ENCODE measurements around the gene SMARCD2. TPM values are rescaled to one million over a fixed set of nuclear protein-coding genes. Genes with fewer than 3 reads are reported as not detected.

Gene SMARCD2
- polyA plus RNA-seq, 1 donor from 2014 or later = 33.2 TPM

DNA sequence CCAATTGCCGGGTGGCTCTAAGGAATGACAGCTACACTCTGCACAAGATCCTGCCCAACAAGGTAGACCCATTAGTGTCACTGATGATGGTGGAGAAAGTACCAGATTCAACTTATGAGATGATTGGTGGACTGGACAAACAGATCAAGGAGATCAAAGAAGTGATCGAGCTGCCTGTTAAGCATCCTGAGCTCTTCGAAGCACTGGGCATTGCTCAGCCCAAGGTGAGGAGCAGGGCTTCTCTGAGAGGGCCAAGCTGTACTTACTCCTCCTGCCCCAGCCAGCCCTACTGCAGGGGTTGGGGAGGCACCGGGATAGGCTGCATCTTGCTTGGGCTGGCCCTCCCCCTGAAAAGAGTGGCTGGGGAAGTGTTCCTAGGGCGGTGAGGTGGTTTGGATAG, 12.2 kb downstream of the SMARCD2 start:
- peaks cover 26% of the 10 kb centered on the region for H3K79me2 ChIP-seq (replicated peaks; ENCODE audit: insufficient read depth, low read length)
- no peaks in the 10 kb centered on the region for H3K27me3 ChIP-seq (ENCODE audit: insufficient read depth, low read depth, low read length)
- H2AFZ ChIP-seq (ENCODE audit: low read depth, low read length) = no peak overlapping the region
- H3F3A ChIP-seq (ENCODE audit: insufficient read depth, low read length, poor library complexity, severe bottlenecking) = peaks cover 4% of the 10 kb centered on the region
- no peak overlapping the region for H3K4me3 ChIP-seq (ENCODE audit: low read length)
- H3K4me2 ChIP-seq (ENCODE audit: low read length) = no peak overlapping the region
- H3K9me2 ChIP-seq (ENCODE audit: insufficient read depth, low read length) = no peaks in the 10 kb centered on the region
- H4K20me1 ChIP-seq (ENCODE audit: insufficient read depth) = no peaks in the 10 kb centered on the region
- H3K9ac ChIP-seq (ENCODE audit: low read length) = no peak overlapping the region
- no peaks in the 10 kb centered on the region for H3K36me3 ChIP-seq (ENCODE audit: insufficient read depth, low read length)
- TF ChIP-seq, protein P1, sequence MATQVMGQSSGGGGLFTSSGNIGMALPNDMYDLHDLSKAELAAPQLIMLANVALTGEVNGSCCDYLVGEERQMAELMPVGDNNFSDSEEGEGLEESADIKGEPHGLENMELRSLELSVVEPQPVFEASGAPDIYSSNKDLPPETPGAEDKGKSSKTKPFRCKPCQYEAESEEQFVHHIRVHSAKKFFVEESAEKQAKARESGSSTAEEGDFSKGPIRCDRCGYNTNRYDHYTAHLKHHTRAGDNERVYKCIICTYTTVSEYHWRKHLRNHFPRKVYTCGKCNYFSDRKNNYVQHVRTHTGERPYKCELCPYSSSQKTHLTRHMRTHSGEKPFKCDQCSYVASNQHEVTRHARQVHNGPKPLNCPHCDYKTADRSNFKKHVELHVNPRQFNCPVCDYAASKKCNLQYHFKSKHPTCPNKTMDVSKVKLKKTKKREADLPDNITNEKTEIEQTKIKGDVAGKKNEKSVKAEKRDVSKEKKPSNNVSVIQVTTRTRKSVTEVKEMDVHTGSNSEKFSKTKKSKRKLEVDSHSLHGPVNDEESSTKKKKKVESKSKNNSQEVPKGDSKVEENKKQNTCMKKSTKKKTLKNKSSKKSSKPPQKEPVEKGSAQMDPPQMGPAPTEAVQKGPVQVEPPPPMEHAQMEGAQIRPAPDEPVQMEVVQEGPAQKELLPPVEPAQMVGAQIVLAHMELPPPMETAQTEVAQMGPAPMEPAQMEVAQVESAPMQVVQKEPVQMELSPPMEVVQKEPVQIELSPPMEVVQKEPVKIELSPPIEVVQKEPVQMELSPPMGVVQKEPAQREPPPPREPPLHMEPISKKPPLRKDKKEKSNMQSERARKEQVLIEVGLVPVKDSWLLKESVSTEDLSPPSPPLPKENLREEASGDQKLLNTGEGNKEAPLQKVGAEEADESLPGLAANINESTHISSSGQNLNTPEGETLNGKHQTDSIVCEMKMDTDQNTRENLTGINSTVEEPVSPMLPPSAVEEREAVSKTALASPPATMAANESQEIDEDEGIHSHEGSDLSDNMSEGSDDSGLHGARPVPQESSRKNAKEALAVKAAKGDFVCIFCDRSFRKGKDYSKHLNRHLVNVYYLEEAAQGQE (IDR thresholded peaks at IDR 0.05; ENCODE audit: borderline replicate concordance) = no peak
- TF ChIP-seq, protein P2, sequence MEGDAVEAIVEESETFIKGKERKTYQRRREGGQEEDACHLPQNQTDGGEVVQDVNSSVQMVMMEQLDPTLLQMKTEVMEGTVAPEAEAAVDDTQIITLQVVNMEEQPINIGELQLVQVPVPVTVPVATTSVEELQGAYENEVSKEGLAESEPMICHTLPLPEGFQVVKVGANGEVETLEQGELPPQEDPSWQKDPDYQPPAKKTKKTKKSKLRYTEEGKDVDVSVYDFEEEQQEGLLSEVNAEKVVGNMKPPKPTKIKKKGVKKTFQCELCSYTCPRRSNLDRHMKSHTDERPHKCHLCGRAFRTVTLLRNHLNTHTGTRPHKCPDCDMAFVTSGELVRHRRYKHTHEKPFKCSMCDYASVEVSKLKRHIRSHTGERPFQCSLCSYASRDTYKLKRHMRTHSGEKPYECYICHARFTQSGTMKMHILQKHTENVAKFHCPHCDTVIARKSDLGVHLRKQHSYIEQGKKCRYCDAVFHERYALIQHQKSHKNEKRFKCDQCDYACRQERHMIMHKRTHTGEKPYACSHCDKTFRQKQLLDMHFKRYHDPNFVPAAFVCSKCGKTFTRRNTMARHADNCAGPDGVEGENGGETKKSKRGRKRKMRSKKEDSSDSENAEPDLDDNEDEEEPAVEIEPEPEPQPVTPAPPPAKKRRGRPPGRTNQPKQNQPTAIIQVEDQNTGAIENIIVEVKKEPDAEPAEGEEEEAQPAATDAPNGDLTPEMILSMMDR (IDR thresholded peaks at IDR 0.05; ENCODE audit: poor library complexity, severe bottlenecking) = no peak
- no peak for TF ChIP-seq RAD21 (conservative IDR thresholded peaks at IDR 0.05)
- TF ChIP-seq EP300 (conservative IDR thresholded peaks at IDR 0.05; ENCODE audit: poor library complexity, severe bottlenecking) = no peak
- no peak for TF ChIP-seq SMC3 (conservative IDR thresholded peaks at IDR 0.05; ENCODE audit: poor library complexity)
- TF ChIP-seq TAF1 (IDR thresholded peaks at IDR 0.05; ENCODE audit: low read depth) = no peak
- no peak for TF ChIP-seq MXI1 (conservative IDR thresholded peaks at IDR 0.05; ENCODE audit: poor library complexity, severe bottlenecking)
- TF ChIP-seq EZH2 (IDR thresholded peaks at IDR 0.05; ENCODE audit: borderline replicate concordance, insufficient read depth, low read length, poor library complexity, severe bottlenecking) = no peak
- no peak for TF ChIP-seq POLR2AphosphoS5 (IDR thresholded peaks at IDR 0.05)
- no peaks in the 10 kb centered on the region for H3K9me3 ChIP-seq (ENCODE audit: low read length)
- H3K27ac ChIP-seq (ENCODE audit: low read length) = no peak overlapping the region

DNA sequence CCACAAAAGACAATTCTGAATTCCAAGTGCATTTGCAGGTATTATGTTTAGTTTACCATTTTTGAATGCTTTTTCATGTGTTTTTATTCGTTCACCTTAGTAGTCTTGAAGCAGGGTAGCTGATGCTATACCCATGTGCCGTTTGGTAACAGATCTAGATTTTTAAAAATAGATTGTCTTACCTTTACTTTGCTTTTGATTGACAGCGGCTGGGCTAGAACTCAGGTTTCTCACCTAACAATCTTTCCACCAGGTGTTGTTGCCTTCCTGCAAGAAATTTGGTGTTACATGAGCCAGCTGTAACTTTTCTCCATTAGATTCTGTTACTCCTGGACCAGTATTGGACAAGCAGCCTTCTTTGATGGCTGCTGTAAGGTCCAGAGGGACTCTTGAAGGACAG, 13.5 kb downstream of the SMARCD2 start:
- Histone ChIP-seq H4K20me1 (ENCODE audit: insufficient read depth) (no peaks in the 10 kb centered on the region), H3K9me2 (ENCODE audit: insufficient read depth, low read length) (no peaks in the 10 kb centered on the region), H3K9me3 (ENCODE audit: low read length) (no peaks in the 10 kb centered on the region), H3K36me3 (ENCODE audit: insufficient read depth, low read length) (no peaks in the 10 kb centered on the region), H3K4me2 (ENCODE audit: low read length) (peak overlapping the region; percentile 100), H3K27me3 (ENCODE audit: insufficient read depth, low read depth, low read length) (no peaks in the 10 kb centered on the region), H3K9ac (ENCODE audit: low read length) (no peak overlapping the region), H3K79me2 (replicated peaks; ENCODE audit: insufficient read depth, low read length) (peaks cover 26% of the 10 kb centered on the region), H3F3A (ENCODE audit: insufficient read depth, low read length, poor library complexity, severe bottlenecking) (peaks cover 4% of the 10 kb centered on the region), H2AFZ (ENCODE audit: low read depth, low read length) (no peak overlapping the region), H3K27ac (ENCODE audit: low read length) (no peak overlapping the region), H3K4me3 (ENCODE audit: low read length) (peak overlapping the region; percentile 90)
- TF ChIP-seq EP300 (conservative IDR thresholded peaks at IDR 0.05; ENCODE audit: poor library complexity, severe bottlenecking) = no peak
- no peak for TF ChIP-seq TAF1 (IDR thresholded peaks at IDR 0.05; ENCODE audit: low read depth)
- TF ChIP-seq POLR2AphosphoS5 (IDR thresholded peaks at IDR 0.05) = no peak
- TF ChIP-seq EZH2 (IDR thresholded peaks at IDR 0.05; ENCODE audit: borderline replicate concordance, insufficient read depth, low read length, poor library complexity, severe bottlenecking) = no peak
- no peak for TF ChIP-seq SMC3 (conservative IDR thresholded peaks at IDR 0.05; ENCODE audit: poor library complexity)
- TF ChIP-seq, protein P2 (IDR thresholded peaks at IDR 0.05; ENCODE audit: poor library complexity, severe bottlenecking) = no peak
- TF ChIP-seq RAD21 (conservative IDR thresholded peaks at IDR 0.05) = no peak
- no peak for TF ChIP-seq MXI1 (conservative IDR thresholded peaks at IDR 0.05; ENCODE audit: poor library complexity, severe bottlenecking)
- TF ChIP-seq, protein P1 (IDR thresholded peaks at IDR 0.05; ENCODE audit: borderline replicate concordance) = no peak

All from neural cell (in vitro differentiated cells).